Myocyte (in vitro differentiated cells): ENCODE results near the gene TMEM151A. TPM values are rescaled to one million over a fixed set of nuclear protein-coding genes. Genes with fewer than 3 reads are reported as not detected.
"Not testable (repeated sequence)": the region's sequence is repeated elsewhere in the genome, so short reads cannot be mapped to it uniquely, and the experiment has no call there.

Experiments
- DNase-seq: peaks from one replicate; pipeline ENCODE4 v3.0.0-alpha.2; 2012; ENCODE audit warnings: low read depth
- total RNA-seq: library from RNA; depleted of rRNA; stranded (reverse); fragments of >200 nt; gene quantifications from 2 replicates; pipeline ENCODE4 v1.2.3, GENCODE V29; 2014

The TMEM151A gene
- total RNA-seq, 1 donor from 2014 or later: 0.08 TPM

GRCh38 chr11:66297610-66298009, 5.9 kb downstream of the TMEM151A start:
- no peak for DNase-seq

- no peak for DNase-seq
Measured at GRCh38 chr11:66299186-66299585, 7.5 kb downstream of the TMEM151A start.

- no peak for DNase-seq
Measured at GRCh38 chr11:66302656-66303055, 11.0 kb downstream of the TMEM151A start.

DNA sequence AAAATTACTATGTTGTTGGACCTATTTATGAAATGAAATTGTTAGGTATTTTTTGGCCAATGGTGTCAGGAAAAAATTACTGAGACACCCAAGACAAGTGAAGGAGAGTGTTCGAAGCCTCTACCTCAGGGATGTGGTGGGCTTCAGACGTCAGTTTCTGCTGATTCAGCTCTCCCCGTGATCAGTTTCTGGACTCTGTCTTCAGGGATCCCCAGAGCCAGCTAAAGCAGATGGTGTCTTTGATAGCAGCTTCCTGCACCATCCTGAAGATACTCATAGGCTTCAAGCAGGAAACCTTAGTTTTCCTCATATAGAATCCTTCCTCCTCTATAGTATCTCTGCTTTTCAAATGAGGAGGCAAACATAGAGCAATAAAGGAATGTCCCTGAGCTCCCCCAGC, 17.8 kb downstream of the TMEM151A start:
- no peak for DNase-seq

DNA sequence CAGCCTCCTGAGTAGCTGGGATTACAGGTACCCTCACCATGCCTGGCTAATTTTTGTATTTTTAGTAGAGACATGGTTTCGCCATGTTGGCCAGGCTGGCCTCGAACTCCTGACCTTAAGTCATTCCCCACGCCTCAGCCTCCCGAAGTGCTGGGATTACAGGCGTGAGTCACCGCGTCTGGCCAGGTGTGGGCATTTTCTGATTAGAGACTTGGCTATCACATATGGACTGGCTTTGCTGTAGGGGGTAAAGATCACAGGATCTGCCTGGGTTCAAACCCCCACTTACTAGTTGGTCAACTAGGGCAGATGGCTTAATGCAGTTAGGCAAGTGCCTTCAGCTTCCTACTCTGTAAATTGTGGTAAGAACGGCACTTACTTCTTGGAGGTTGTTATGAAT, 18.6 kb downstream of the TMEM151A start:
- DNase-seq: no peak

DNA sequence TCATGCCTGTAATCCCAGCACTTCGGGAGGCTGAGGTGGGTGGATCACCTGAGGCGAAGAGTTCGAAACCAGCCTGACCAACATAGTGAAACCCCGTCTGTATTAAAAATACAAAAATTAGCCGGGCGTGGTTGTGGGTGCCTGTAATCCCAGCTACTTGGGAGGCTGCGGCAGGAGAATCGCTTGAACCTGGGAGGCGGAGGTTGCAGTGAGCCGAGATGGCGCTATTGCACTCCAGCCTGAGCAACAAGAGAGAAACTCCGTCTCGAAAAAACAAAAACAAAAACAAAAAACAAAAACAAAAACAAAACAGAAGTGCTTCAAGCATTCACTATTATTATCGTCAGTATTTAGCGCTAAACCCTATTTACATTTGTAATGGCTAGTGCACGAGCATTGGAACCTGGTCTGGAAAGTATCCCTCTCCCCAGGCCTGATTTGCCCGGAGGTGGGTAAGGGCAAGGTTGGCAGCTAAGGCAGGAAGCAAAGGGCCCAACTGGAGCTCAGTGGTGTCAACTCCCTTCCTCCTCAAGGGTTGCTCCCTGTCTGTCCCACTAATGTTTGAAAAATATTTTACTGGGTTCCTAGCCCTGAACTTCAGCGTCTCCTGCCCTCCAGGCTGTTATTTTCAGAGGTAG, 19.2 kb downstream of the TMEM151A start:
- DNase-seq: not testable (repeated sequence)

DNA sequence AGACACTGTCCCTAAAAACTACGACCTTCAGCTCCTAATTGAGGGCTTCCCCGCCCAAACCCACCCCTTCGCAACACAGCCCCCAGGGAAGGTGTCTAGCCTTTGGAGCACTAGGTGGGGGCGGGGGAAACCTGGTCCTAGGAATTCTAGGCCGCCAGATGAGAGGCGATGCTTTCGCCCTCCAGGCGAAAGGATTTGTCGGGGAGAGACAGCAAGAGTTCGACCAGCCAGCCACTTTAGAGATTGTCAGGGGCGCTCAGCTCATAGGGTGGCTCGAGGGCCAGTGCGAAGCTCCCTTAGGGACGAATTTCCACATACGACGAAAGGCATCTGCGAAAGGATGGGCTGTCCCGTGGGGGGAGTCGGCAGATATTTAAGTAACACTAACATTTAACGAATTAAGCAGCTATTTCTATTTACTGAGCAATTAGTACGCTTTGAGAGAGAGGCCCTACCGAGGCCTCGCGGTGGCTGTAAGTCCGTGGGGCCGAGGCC, 19.8 kb downstream of the TMEM151A start:
- DNase-seq: no peak

GRCh38 chr11:66311965-66312548, 20.4 kb downstream of the TMEM151A start:
- peak; percentile 92 for DNase-seq

- peak; percentile 97 for DNase-seq
Measured at GRCh38 chr11:66312549-66313320, 21.0 kb downstream of the TMEM151A start.

GRCh38 chr11:66313321-66314185, 21.9 kb downstream of the TMEM151A start:
- no peak for DNase-seq

- DNase-seq: no peak
Measured at GRCh38 chr11:66314186-66314501, 22.4 kb downstream of the TMEM151A start.

DNA sequence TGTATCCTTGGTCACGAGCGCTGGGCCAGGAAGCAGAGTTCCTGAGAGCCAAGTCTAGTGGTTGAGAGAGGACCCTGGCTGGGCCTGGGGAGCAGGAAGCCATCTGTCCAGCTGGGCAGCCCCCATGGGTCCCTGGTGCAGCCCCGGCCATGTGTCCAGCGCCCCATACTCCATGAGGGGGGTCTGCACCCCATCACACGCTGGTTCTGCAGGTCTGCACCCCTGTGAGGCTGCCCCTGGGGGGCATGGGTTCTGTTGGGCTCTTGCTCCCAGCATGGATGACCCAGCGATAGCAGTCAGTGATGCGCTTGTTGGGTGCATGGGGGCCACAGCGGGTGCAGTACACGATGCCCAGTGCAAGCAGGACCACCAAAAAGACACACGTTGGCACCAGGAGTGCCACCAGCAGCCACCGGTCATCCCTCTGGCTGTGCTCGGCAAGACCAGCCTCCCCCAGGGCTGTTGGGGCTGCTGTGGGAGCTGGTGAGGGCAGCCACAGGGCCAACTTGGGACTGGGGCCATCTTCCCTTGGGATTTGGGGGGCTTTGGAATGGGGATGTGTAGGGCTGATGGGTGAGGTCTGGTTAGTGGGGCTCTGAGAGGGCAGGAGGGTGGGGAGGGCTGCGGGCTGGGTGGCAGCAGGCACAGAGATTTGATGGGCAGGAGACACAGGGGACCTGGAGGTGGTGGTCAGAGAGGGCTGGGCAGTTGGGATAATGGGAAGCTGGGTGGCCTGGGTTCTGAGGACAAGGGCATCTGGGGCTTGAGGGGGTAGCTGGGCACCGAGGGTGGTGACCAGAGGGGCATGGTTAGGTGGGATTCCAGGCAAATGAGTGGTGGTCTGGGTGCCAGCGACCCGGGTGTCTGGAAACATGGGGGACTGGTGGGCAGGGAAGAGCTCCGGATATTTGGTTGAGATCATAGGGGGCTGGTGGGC, 23.1 kb downstream of the TMEM151A start:
- DNase-seq: no peak

GRCh38 chr11:66315498-66315885, 23.8 kb downstream of the TMEM151A start:
- no peak for DNase-seq

- DNase-seq: no peak
Measured at GRCh38 chr11:66315921-66316811, 24.5 kb downstream of the TMEM151A start.

DNA sequence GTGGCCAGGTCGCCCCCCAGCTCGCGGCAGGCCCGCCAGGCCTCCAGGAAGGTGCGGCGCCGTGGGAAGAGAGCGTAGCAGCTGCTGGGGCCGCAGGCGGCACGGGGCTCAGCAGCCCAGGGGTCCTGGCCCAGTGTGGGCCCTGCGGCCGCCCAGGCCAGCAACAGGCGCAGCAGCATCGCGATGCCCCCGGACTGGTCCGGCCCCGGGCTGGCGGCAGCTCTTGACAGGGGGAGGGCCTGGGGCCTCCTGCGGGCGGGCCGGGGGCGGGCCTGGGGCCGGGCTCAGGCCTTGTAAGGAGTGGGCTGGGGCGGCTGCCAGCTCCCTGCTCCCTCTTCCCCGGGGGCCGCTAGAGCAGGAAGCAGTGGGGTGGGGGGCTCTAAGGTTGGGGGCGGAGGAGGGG, 25.2 kb downstream of the TMEM151A start, which contains the start of gene CD248:
CD248 (minus strand) TSS at position 196 of the 403 bp plus-strand sequence; CDS start at position 179, 17 bp downstream.
- no peak for DNase-seq

GRCh38 chr11:66317322-66317722, 25.6 kb downstream of the TMEM151A start:
- DNase-seq: no peak

GRCh38 chr11:66317723-66318599, 26.3 kb downstream of the TMEM151A start:
- peak; percentile 43 for DNase-seq

- no peak for DNase-seq
Measured at GRCh38 chr11:66318600-66318970, 26.9 kb downstream of the TMEM151A start.
